22Rv1 (cell line): ENCODE data around the gene GPR180.
"Not testable (repeated sequence)": the region's sequence is repeated elsewhere in the genome, so short reads cannot be mapped to it uniquely, and the experiment has no call there.

Experiments
- H3K27ac ChIP-seq: fragments of 450-650 bp; 2 replicates; pipeline ENCODE4 v1.5.1; 2017
- CTCF ChIP-seq: fragments of 450-650 bp; IDR thresholded peaks from 2 replicates; pipeline ENCODE4 v1.5.1; 2017; ENCODE audit warnings: mild to moderate bottlenecking
- ZFX ChIP-seq: fragments of 450-650 bp; IDR thresholded peaks from 2 replicates; pipeline ENCODE4 v1.6.1; 2017; ENCODE audit warnings: antibody characterized with exemption, borderline replicate concordance

Gene GPR180

GRCh38 chr13:94623316-94623715 is 21.7 kb downstream of the GPR180 start:
- TF ChIP-seq CTCF: no peak
- no peak for TF ChIP-seq ZFX
- H3K27ac ChIP-seq: no peak overlapping the region

DNA sequence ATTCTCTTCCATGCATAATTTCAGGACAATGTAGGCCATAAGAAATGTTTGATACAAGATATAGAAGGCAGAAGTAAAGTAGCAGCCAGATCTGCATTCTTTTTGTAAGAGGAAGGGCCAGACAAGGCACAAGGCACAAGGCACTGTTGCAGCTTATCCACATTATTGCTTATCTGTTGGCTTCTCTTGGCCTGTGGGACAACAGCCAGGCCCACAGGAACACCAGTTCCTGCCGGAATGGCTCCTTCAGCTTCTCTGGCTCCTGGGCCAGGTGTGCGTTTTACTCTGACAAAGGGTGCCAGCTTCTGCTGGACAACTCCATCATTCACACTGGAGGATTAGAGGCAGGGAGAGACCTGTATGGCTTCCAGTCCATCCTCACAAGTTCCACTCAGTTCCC is 29.2 kb downstream of the GPR180 start:
- no peak for TF ChIP-seq ZFX
- no peak for TF ChIP-seq CTCF
- H3K27ac ChIP-seq: no peak overlapping the region

GRCh38 chr13:94632226-94632980 is 30.7 kb downstream of the GPR180 start:
- H3K27ac ChIP-seq: no peak overlapping the region
- no peak for TF ChIP-seq ZFX
- no peak for TF ChIP-seq CTCF

DNA sequence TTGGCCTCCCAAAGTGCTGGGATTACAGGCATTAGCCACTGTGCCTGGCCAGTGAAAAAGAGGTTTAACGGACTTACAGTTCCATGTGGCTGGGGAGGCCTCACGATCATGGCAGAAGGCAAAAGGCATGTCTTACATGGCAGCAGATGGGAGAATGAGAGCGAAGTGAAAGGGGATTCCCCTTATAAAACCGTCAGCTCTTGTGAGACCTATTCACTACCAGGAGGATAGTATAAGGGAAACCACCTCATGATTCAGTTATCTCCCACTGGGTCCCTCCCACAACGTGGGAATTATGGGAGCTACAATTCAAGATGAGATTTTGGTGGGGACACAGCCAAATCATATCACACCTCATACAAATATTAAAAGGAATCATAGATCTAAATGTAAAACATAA is 34.4 kb downstream of the GPR180 start:
- not testable (repeated sequence) for H3K27ac ChIP-seq

DNA sequence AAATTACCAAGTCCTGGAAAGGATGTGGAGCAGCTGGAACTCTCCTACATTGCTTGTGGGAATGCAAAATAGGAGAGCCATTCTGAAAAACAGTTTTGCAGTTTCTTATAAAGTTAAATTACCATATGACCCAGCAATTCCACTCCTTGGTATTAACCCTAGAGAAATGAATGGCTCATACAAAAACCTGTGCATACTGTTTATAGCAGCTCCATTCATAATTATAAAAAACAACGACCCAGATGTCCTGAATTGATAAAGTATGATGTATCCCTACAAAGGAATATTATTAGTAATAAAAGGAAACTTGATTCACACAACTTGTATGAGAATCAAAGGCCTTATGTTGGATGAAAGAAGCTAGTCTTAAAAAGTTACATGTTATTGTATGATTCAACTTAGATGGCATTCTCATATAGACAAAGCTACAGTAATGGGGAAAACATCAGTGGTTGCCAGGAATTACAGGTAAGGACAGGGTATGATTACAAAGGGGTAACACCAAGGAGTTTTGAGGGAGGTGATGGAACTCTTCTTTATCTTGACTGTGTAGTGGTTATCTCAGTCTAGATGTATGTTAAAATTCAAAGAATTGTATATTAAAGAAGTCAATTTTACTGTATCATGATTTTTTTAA is 35.4 kb downstream of the GPR180 start:
- H3K27ac ChIP-seq: no peak overlapping the region
- TF ChIP-seq ZFX (no peak), CTCF (no peak)

- H3K27ac ChIP-seq: not testable (repeated sequence)
Observed at GRCh38 chr13:94637677-94638076, 36.0 kb downstream of the GPR180 start.

GRCh38 chr13:94640721-94641120 is 39.1 kb downstream of the GPR180 start:
- no peak for TF ChIP-seq CTCF
- no peak for TF ChIP-seq ZFX
- no peak overlapping the region for H3K27ac ChIP-seq

DNA sequence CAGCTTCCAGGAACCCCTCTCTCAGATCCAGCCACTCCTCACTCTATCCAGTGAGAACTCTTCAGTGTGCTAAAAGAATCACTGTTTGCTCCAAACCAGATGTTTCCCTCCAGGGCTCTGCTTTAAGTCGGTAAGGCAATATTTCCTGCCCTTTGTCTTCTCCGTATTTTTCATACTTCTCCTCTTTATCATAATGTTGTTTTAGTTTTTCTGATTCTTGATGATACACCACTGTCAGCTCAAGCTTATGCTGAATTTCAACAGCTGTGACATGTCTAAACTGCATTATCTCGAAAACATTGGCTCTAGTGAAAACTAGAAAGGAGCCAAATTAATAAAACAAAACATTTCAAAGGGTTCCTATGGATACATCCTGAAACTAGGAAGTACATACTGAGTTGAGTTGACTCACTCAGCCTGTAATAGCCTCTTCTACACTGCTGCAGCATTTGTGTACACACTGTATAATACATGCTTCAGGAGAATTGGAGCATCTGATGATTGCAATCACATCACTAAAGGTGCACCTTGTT is 39.8 kb downstream of the GPR180 start:
- H3K27ac ChIP-seq: no peak overlapping the region
- no peak for TF ChIP-seq CTCF
- no peak for TF ChIP-seq ZFX
